LHCN-M2 (cell line): ENCODE measurements around the gene KASH5. TPM values are rescaled to one million over a fixed set of nuclear protein-coding genes. Genes with fewer than 3 reads are reported as not detected.
"Not testable (repeated sequence)": the region's sequence is repeated elsewhere in the genome, so short reads cannot be mapped to it uniquely, and the experiment has no call there.

Source experiments
- DNase-seq: peaks from one replicate; pipeline ENCODE4 v3.0.0-alpha.2; 2012; ENCODE audit warnings: low read depth
- total RNA-seq: library from RNA; depleted of rRNA; stranded (reverse); fragments of >200 nt; gene quantifications from 2 replicates; pipeline ENCODE4 v1.2.3, GENCODE V29; 2014

KASH5 gene
- total RNA-seq, 1 experiment from 2014 or later: not detected

DNA sequence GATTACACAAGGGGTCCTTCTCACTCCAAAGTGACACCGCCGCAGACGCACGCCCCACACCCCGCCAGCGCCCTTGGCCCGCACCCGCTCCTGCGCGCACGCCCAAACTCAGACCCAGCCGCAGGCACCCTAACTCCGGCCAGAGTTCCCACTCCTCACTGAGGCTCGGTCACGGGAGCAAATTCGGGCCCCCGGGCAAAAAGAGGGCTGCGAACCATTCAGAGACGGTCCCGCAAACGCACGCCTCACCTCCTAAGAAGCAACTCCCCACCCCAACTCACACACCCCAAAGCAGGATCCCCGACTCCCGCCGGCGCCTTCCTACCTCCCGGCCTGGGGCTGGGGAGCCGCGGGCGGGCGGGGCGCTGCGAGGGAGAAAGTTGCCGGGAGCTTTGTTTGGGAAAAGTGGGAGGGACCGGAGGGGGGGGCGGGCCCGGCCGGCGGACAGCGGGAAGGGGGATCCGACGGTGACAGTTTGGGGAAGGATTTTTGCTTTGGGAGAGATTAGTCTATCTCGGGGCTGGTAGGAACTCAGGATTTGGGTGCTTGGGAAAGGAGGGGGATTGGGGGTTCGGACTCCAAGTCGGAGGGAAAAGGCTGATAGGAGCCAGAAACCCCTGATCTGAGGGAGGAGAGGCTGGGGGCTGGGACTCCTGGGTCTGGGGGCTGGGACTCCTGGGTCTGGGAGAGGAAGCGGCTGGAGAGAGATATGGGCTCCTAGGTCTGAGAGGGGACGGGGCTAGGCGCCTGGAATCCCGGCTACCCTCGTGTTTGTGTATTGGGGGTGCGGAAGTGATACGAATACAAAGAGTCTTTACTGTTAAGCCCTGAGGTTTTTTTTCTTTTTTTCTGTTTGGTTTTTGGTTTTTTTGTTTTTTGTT is 25.8 kb upstream of the KASH5 start, which contains the start of gene TEAD2:
TSS of gene TEAD2 (minus strand) at position 369 of the 881 bp plus-strand sequence. CDS start 2,341 bp downstream, outside the sequence.
- peak; percentile 64 for DNase-seq

DNA sequence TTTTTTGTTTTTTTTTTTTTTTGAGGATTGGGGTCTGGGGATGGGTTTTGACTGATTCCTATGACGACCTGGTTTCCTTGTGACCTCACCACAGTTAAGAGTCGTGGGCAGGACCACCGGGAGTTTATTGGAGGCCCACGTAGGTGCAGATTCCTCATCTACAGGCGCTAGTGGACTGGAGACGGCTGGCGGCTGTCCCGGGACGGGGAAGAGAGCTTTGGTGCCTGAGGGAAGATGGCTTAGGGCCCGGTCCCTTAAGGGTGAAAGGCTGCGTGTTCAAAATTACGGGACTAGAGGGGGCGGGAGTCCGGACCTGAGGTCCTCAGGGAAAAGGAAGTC is 25.2 kb upstream of the KASH5 start:
- DNase-seq: no peak

DNA sequence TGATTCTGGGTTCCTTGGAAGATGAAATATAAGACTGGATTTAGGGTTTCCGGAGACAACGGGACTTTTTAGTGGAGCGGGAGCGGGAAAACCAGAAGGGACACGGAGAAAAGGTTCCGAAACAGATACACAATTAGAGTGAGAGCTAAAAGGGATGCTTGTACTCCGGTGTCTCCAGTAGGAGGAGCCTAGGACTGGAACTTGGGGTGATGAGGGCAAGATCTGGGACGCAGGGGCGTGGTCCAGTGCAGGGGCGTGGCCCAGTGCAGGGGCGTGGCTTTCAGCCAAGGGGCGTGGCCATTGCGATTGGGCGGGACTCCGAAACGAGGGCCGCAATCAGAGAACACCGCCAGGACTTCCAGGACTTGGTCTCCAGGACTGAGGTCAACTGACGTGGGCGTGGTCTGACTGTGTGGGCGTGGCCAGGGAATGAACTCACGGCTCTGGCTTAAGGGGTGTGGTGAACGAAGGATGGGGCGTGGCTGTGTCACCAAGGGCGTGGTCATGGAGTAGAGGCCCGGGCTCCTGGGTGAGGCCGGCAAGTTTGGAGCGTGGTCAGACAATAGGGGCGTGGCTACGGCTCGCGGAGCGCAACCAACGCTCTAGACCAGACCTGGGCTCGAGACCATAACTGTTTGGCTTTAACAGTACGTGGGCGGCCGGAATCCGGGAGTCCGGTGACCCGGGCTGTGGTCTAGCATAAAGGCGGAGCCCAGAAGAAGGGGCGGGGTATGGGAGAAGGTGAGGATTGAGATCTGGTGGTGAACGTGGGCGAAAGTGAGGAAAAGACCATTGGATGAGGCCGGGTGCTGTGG is 24.6 kb upstream of the KASH5 start, which contains the start of gene DKKL1:
TSS of gene DKKL1 (plus strand) at position 610 of the 815 bp plus-strand sequence. CDS start at position 732, 122 bp downstream.
- peak; percentile 99 for DNase-seq

DNA sequence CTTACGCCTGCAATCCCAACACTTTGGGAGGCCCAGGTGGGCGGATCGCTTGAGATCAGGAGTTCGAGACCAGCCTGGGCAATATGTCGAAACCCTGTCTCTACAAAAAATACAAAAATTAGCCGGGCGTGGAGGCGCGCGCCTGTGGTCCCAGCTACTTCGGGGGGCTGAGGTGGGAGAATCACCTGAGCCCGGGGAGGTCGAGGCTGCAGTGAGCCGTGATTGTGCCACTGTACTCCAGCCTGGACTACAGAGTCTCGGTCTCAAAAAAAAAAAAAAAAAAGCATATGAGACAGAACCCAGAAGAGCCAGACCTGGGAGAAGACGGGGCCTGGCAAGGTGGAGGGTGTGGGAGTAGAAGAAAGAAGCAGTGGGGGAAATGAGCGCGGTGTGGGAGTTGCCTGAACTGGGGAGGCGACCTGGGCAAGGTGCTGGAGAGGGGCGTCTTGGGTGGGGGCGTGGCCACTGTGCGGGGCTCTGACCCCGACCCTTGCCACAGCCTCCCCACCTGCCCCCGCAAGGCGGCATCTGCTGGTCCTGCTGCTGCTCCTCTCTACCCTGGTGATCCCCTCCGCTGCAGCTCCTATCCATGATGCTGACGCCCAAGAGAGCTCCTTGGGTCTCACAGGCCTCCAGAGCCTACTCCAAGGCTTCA is 23.8 kb upstream of the KASH5 start:
- DNase-seq: no peak

DNA sequence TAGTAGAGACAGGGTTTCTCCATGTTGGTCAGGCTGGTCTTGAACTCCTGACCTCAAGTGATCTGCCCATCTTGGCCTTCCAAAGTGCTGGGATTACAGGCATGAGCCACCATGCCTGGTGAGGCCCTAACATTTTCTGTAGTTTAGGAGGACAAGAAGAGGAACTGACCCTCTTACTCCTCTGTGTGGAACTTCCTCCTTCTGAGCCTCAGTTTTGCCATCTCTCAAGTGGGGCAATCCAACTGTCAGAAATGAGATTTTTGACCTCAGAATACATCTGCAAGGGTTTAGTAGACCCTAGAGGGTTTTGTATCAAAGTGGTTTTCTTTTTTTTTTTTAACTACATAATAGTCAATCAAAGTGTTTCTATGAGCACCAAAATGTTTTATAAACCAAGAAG is 21.9 kb upstream of the KASH5 start:
- no peak for DNase-seq

DNA sequence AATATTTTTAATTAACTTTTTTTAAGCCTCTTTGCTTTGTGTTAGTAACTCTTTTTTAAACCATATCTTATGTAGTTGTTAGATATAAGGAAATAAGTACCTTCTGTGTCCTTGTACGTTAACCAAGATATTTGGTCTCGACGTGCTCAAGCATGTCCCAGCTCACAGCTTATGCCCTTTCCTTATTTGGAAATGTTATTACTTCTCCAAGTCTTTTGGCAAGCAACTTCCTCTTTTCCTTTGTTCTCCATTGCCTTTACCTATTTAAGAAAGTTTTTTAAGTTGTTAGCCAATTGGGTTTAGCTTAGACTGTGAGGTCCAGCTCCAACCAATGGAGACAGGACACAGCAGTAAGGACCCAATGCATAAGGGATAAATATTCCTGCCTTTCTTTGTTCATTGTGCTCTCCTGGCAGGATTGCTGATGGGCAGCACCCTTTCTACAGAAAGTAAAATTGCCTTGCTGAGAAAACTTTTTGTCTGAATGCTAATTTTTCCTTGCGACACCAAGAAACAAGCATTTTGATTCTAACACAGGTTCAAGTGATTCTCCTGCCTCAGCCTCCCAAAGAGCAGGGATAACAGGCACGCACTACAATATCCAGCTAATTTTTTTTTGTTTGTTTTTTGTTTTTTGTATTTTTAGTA is 19.2 kb upstream of the KASH5 start:
- no peak for DNase-seq

DNA sequence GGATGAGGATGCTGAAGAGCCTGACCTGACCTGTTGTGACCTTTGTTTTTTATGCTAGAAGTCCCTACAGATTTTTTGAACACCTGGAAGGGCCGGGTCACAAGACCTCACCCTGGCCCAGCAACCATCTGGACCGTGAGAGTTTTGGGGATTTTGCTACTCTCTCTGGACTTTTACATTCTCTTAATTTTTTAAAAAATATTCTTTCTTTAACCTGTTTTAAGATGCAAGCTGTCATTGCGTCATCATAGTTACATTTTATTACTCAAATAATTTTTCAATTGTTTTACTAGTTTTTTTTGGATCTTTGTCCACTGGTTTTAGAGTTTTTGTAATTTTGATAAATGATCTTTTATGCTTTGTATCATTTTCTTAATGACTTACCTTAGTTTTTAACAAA is 16.9 kb upstream of the KASH5 start:
- DNase-seq: no peak

DNA sequence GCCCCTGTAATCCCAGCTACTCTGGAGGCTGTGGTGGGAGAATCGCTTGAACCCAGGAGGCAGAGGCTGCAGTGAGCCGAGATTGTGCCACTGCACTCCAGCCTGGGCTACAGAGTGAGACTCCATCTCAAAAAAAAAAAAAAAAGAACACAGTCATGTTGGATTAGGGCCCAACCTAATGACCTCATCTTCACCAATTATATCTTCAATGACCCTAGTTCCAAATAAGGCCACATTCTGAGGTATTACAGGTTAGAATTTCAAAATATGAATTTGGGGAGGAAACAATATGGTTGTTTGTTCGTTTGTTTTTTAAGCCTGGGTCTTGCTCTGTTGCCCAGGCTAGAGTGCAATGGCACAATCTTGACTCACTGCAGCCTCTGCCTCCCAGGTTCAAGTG is 14.9 kb upstream of the KASH5 start:
- DNase-seq: not testable (repeated sequence)

DNA sequence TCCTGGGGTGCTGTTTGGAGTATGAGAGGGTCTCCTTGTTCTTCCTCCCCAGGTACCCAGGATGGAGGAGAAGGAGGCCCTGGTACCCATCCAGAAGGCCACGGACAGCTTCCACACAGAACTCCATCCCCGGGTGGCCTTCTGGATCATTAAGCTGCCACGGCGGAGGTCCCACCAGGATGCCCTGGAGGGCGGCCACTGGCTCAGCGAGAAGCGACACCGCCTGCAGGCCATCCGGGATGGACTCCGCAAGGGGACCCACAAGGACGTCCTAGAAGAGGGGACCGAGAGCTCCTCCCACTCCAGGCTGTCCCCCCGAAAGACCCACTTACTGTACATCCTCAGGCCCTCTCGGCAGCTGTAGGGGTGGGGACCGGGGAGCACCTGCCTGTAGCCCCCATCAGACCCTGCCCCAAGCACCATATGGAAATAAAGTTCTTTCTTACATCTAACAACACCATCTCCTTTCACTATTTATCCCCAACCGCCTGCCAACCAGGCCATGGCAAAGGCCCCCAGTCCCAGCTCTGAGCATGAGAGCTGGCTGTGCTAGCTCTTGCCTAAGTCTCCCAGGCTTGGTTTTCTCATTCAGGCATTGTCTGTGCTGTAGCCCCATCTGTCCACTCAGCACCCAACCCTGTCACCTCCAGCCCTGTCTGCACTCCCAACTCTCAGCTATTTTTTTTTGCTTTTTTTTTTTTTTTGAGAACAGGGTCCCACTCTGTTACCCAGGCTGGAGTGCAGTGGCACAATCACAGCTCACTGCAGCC is 13.2 kb upstream of the KASH5 start:
- no peak for DNase-seq

DNA sequence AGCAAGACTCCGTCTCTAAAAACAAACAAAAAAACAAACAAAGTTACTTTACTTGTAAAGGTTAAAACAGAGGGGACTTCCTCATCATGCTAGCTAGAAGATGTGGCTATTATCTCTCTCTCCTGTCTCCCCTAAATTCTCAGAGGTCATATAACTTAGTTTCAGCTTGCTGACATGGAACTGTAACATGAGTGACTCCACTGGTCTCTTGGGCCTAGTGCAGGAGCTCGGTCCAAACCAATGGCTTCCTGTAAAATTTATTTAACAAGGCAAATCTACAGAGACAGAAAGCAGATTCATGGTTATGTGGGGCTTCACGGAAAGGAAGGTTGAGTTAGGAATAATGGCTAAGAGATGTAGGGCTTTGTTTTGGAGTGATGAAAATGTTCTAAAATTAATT is 9.5 kb upstream of the KASH5 start:
- no peak for DNase-seq

DNA sequence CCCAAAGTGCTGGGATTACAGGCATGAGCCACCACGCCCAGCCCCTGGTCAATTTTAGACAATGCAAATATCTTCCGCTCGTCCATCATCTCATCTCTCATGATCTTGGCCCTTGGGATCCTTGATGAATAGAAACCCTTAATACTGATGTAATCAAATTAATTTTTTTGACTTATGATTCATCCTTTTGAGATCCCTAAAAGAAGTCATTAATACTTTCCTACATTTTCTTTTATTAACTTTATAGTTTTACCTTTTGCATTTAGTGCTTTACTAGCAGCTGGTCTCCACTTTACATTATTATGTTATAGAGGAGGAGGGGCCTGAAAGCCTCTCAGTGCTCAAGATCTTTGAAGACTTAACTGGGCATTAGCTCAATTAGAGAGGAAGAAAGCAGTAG is 7.7 kb upstream of the KASH5 start:
- DNase-seq: no peak

DNA sequence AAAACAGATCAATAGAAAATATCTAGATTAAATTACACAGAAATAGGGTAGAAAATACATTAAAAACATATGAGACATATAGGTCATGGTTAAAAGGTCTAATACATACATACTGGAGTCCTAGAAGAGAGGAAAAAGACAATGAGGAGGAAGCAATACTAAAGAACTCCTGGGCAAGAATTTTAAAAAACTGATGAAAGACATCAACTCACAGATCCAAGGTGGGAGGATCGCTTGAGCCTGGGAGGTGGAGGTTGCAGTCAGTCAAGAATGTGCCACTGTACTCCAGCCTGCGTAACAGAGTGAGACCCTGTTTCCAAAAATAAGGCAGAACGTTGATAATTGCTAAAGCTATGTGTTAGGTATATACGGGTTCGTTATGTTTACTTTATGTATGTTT is 5.4 kb upstream of the KASH5 start:
- DNase-seq: no peak

DNA sequence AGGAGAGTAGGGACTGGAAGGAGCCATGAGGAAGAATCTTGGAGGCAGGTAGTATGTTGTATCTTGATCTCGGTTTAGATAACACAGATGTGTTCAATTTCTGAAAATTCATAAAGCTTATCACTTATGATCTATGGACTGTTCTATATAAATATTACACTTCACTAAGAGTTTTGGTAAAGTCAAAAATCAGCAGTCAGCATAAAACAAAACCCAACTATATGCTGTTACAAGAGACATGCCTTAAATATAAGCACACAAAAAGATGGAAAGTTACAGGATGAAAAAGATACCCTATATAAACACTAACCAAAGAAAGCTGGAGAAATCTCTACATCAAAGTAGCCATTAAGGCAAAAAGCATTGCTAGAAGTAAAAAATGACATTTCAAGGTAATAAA is 4.5 kb upstream of the KASH5 start:
- DNase-seq: no peak

DNA sequence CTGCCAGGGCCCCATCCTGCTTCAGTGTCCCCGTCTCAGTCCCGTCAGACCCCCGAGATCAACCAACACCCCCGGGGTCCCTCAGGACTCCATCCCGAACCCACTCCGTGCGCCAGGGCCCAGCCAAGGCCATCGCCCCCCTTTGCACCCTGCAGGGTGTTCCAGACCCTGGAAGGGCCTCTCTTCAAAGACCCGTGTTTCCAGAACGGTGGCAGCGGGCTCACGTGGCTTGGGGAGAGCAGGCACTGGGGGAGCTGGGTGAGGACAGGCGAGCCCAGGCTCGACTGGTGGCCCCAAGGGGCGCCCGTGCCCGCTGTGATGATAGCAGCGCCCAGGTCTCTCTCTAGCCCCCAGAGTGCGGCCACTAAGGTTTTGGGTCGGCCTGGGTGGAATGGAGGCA is 1.4 kb downstream of the KASH5 start:
- no peak for DNase-seq

DNA sequence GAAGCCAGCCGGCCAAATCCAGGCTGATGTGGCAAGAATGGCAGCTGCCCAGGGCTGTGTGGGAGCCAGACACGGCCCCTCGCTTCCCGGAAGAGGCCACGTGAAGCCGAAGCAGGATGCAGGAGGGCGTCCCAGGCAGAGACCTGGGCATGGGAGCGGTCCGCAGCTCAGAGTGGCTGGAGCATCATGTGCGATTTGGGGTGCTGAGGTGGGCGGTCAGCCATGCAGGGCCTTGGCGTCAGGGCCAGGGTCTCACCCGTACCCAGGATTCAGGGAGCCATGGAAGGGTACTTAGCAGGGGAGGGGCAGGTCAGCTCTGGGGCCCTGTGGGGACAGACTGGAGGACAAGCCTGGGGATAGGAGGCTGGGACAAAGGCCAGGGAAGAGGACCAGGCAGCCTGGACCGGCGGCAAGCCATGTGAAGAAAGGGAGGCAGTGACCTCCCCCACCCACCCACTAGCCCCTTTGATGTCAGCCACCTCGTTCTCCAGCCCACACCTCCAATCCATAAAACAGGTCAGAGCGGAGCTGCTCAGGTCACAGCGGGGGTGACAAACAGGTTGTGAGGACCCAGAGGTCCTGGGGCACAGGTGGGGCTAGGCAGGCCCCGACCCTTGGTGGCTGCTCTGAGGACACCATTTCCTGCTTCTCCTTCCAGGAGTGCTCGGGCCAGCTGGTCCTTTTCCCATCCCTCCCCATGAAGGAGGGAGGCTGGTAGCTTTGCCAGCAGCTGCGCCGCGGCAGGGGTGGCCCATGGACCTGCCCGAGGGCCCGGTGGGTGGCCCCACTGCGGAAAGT is 2.3 kb downstream of the KASH5 start:
- no peak for DNase-seq

DNA sequence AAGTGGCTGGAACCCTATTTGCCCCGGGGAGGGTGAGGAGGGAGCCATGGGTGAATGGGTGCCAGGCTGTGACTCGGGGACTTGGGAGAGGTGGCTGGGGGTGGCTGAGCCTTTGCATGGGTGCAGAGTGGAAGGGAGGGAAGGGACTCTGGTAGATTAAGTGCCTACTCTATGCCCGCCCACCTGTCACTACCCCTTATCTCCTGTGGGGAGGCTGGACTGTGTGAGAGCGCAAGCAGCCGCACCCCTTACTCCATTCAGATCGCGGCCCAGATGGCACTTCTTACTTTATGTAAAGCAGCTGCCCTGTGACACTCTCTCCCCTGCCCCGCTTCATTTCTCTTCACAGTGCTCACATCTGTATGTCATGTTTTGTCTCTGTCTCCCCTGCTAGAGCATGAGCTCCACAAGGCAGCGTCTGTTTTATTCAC is 2.9 kb downstream of the KASH5 start:
- DNase-seq: no peak

DNA sequence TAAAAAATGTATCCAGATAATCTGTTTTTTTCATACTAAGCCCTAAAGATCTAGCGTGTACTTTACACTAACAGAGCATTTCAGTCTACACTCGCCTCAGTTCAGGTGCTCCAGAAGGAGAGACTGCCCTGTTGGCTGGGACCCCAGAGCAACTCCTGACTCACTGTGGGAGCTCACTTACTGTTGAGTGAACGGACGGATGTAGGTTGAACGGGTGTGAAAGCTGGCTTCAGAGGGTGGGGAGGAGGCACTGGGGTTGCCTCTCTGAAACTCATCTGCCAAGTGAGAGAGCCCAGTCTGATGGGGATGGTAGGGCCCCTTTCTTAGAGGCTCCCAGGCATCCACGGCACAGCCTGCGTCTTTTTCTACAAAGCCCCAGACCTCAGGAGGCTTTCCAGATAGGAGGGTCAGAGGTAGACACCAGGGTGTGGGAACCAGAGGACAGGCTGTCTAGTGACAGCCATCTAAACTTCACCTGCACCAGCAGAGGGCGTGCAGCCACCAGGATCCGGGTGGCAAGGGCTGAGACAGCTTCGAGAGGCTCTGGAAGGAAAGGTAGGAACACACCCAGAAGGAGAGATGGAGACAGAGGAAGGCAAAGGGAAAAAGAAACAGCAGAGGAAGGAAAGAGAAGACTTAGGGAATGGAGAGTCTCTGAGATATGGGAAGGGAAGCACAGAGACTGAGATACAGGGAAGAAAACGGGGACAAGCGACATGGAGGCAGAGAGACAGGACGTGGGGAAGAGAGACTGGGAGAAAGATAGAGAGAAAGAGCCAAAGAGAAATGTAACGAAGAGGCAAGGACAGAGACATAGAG is 3.7 kb downstream of the KASH5 start:
- DNase-seq: peak; percentile 55

DNA sequence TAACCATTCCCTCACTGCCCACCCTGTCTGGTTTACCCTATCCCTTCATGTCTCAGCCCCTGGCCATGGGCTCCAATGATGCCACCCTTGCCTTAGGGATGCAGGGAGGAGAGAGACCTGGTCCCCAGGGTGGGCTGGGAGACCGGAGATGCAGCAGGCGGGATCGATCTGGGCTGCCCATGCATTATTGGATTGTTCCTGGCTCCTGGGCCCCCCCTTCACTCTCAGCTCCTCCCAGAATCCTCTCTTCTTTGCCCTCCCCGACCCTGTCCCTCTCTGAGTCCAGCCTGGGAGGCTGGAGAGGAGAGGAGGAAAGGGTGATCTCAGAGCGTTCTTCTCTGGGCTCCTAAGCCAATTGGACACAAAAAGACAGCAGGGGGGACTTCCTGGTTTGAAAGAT is 5.8 kb downstream of the KASH5 start:
- DNase-seq: no peak
